ENCODE measurements around the gene POLG.

Gene POLG

DNA sequence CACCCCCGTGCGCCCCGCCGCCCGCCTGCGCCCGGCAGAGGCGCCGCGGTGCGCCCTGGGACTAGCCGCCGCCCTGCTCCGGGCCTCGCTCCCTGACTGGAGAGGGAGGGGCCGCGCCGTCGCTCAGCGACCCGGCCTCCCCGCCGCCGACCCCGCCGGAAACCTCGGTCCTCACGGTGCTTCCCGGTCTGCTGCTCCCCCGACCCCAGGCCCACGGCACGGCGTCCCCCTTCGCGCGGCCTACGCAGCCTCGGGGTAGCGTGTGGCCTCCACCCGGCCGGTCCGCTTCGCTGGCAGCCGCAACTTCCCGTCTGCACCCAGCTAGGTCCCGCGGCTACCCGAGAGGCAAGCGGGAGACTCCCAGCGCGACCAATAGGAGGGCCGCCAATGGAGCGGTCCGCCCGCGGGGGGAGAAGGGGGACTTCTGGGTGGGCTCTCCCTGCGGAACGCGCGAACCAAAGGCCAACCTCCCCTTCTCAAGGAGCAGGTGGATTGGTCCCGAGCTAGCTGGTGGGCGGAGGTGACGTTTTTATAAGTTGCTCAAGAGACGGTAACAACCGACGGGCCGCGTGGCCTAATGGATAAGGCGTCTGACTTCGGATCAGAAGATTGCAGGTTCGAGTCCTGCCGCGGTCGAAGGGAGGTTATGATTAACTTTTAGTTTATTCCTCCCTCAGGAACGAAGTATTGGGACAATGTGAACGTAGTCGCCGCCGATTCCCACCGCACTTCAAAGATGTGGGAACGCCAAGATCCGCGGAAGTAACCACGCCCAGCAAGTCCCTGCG, at the start of gene POLG:
Gene POLG (minus strand): TSS at position 315 of the 788 bp plus-strand sequence. CDS start 1,070 bp downstream, outside the sequence.
- peak; percentile 99 for DNase-seq

DNA sequence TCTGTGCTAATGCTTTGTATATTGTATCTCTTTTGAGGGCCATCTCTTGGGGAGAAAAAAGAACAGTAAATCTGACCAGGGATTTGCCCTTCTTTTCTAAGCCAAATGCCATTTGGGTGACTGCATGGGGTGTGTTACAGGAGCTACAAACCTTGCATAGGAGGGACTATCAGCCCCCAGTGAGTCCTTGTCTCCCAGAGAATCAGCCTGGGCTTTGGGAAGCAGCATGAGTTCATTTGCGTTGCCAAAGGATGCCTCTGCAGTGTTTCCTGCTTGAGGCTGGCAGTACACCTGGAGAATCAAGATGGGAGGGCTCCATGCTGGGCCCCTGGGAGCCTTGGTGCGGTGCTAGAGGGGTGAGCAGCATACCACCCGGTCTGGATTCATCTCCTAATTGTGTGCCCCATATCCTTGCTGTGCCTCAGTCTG, 49.6 kb upstream of the POLG start:
- DNase-seq: no peak

DNA sequence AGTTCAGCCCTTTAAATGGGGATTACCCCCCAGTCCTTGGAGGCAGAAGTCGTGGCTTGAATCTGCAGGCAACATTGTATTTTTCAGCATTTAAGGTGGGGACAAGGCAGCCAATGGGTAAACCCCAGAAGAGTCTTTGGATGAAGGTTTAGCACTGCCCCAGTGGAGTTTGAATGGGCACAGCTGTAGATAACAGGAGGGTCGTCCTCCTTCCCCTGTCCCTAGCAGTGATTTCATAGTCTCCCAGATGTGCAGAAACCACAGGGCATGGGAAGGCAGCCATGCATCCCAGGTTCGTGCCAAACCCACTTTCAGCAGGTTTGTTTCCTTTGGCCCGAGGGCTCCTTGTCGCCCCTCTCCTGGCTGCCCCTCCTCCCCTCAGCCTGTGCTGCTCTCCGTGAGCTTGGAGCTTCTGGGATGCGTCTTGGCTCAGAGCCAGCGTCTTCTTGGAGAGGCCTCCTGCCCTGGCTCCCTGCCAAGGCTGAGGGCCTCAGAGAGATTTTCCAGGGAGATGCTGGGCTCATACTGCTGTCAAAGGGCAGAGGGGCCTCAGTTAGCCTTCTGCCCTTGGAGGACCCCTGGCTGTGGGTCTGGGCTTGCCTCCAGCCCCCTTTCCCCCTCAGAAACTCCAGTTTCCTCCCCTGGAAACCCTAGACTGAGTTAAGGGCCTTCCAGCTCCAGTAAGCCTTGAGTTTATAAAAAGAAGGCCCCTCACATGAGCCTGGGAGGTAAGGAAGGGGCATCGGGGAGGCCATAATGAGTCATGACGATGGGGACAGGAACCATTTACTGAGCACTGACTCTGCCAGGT, 48.9 kb upstream of the POLG start:
- DNase-seq: peak; percentile 84

DNA sequence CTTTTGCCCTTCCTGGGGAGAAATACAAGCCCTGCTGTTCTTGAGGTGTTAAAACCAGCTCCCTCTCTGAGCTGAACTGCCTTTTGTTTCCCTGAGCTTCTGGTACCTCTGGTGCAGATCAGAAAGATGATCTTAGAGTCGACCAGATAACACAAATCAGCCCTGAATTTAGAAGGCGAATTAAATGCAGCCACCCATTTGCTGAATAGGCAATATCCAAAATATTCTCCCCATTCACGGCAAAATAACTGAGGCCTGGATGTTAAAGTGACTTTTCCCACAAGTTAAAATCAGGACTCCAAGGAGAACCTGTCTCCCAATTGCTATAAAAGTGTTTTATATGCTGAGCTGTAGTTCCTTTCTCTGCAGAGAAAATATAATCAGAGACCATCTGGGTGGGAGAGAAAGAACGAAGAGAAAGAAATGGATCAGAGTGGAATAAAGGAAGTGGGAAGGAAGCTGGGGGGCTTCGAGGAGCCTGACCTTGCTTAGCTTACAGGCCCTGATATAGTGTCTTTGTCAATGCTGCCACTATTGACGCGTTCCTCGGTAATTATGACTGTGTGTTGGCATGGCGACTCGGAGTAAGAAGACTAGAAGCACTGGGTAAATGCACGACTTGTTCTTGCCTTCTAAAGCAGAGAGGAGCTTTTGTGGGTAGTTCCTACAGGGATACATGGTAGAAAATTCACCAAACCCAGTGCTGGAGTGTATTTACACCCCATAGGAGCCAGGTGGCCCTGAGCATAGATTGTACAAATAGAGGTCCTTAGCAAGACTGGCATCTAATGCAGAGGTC, 47.5 kb upstream of the POLG start:
- DNase-seq: no peak

DNA sequence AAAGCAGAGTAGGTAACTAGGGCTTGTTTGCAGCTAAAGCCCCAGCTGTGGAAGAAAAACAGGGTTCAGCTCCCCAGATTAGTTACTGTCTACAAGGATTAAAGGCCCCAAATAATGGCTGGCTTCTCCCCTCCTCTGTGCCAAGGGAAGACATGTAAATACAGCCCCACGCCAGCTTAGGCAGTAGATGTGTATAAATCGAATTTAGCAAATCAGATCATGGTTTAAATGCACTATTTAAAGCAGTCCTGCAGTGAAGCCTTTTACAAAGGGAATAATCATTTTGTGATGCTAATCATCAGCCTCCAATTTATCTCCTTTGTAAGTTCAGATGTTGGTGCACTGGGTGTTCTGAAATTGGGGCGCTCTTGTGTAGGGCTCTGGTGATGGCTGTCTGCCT, 46.7 kb upstream of the POLG start:
- no peak for DNase-seq

- DNase-seq: no peak
Measured at GRCh38 chr15:89379818-89380217, 45.2 kb upstream of the POLG start.

- no peak for DNase-seq
Measured at GRCh38 chr15:89379251-89379695, 44.6 kb upstream of the POLG start.

DNA sequence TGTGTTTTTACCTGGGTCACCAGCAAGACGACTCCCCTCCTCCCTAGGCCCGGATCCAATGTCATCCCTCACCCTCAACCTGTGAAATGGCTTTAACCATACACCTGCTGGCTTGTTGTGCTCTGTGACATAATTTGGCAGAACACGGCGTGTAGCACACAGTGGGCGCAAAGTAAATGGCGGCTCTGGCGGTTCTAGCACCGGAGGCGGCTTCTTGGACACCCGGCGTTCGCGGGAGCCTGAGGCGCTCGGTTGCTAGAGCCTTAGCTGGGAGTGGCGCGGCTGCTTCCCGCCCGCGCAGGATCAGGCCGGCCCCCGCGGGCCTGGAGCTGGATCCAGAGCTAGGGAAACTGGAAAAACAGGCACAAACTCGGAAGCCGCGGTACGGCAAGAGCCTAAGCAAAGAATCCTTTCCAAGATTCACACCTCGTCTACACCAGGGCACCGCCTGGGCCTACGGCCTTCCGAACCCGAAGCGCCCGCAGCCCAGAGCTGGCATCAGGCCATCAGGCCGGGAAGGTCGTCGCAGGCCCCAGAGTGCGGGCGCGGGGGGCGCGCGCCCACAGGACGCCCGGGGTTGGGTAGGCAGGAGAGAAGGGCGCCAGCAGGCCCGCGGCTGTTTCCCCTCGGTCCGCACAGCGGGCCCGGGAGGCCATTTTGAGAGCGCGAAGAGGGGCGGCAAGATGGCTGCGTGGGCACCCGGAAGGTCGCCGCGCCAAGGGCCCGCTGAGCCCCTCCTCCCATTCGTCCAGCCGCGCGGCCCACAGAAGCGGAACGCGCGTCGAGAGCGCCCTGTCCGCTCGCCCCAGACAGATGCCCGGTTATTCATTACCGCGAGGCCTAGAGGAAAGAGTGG, 43.9 kb upstream of the POLG start:
- no peak for DNase-seq

GRCh38 chr15:89377842-89378295, 43.2 kb upstream of the POLG start:
- DNase-seq: no peak

- DNase-seq: no peak
Measured at GRCh38 chr15:89377024-89377841, 42.6 kb upstream of the POLG start.

- DNase-seq: no peak
Measured at GRCh38 chr15:89376388-89376787, 41.8 kb upstream of the POLG start.

- no peak for DNase-seq
Measured at GRCh38 chr15:89375093-89376005, 40.7 kb upstream of the POLG start.

- no peak for DNase-seq
Measured at GRCh38 chr15:89374086-89374981, 39.7 kb upstream of the POLG start.

DNA sequence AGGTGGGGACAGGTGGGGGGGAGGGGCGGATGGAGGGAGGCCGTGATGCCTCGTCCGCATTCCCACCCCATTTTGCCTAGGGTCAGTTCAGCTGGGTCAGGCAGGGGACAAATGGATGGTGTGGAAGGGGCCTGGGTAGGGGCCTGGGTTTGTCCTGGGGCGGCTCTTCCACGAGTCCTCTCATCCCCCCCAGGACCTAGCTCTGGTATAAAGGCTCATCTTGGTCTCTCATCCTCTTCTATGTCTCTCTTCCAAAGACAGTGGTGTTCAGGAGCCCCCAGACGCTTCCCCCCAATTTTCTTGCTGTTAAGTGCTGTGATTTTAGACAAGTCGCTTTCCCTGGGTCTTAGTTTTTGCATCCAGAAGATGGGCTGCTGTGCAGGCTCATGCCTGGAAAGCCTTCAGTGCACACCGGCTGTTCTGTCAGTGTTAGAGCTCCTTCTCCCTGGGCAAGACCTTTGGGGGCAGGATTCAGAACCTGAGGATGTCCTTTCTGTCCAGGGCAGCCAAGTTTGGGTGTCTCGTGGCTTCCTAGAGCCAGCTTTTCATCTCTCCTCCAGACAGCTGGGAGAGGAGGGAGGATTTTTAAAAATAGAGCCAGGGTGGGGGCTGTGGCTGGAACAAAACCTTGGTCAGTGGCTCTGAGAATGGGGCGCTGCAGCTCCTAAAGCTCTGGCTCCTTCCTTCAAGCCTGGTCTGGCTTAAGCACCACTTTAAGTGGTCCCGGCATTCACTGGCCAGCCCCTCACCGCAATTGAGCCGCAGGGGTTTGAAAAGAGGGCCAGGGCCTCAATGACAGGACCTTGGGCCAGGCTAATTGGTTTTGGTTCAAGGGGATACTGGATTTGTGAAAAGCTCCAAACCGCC, 37.7 kb upstream of the POLG start:
- no peak for DNase-seq

DNA sequence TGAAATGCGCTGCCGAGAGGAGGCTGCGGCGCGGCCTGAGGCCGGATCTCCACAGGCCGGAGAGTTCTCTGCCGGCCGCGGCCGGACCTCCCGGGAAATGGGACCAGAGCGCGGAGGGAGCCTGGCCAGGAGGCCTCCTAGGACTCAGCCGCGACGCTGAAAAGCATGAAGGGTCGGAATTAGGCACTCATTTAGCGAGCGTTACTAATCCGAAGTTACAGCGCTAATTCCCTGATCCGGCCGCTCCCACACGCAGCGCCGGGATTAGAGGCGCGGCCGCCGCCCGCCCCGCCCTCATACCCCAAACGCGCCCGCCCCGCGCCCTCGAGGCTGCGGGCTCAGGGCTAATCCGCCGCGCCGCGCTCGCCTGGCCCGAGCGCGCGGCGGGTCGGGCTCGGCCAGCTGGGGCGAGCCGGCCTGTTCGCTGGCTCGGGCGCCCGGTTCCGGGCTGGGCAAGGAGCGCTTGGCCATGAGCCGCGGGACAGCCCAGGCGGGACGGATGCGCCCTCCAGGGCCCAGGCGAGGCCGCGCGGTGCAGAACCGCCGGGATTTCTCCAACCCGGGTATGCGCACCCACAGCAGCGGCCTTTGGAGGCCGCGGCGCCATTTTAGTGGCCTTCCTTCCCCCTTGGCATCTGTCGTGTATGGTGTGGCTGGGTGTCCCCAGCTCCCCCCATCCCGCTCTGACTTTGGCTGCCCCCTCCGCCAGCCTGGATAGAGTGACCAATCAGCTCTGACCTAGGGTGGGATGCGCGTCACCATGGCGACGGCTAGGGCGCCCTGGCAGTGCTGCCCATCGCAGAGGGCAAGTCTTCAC, 36.8 kb upstream of the POLG start:
- no peak for DNase-seq

DNA sequence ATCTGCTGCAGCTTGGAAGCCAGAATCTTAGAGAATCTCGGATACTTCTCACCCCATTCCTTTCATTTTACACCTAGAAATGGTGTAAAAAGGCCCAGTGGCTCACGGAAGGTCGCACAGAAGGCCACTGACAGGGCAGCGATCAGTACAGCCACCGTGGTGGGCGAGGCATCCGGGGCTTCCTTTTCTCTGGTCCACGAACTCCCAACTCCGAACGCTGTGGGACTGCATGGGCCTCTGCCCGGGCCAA, 36.3 kb upstream of the POLG start:
- no peak for DNase-seq
